ENCODE data around the gene KCNG2. TPM values are rescaled to one million over a fixed set of nuclear protein-coding genes. Genes with fewer than 3 reads are reported as not detected.
A peak's percentile ranks its signal among the peaks of the same experiment; 100 is the strongest.

The KCNG2 gene
- total and polyA plus RNA-seq, 2 of the 8 experiments (the other 6 are each of a cell fraction or from before 2014, with no cell fraction given) = 0.19 to 0.74 TPM

DNA sequence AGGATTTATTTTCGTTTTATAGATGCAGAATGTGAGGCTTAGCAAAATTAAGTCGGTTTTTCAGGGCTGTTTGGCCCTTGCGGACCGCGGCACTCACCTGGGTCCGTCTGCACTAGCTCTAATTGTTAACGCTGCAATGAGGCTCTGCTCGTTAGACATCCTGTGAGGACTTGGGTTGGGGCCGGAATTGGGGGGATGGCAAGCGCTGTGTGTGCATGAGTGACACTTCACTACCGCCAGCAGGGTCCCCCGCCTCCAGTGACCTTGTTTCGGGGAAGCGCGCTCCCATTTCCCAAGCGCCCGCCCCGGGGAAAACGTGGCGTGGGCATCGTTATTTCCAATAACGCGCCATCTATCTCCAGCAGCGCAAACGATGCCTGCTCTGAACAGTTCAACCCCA is 54.2 kb downstream of the KCNG2 start:
- H3K27me3 ChIP-seq (replicated peaks in 1 of 4; ENCODE audit: control insufficient read depth in 3 of 4, extremely low read depth in 1 of 4, insufficient read depth in 3 of 4, low read length in 3 of 4) = no peaks in the 10 kb centered on the region
- peaks cover 0 to 5% (median 3%) of the 10 kb centered on the region in 4 experiments; a peak in 3 of 7 replicates for H3K4me1 ChIP-seq (replicated peaks in 1 of 4; ENCODE audit: control insufficient read depth in 3 of 4, insufficient read depth in 4 of 4, low read length in 3 of 4)
- no peak overlapping the region for H2BK5ac ChIP-seq (ENCODE audit: low read depth, low read length)
- H4K20me1 ChIP-seq (replicated peaks in 1 of 2; ENCODE audit: control insufficient read depth in 1 of 2, insufficient read depth in 2 of 2, low read length in 2 of 2) = peaks cover 2 to 3% of the 10 kb centered on the region in 2 experiments
- no peaks in the 10 kb centered on the region for H3K36me3 ChIP-seq (ENCODE audit: control insufficient read depth in 2 of 4, insufficient read depth in 4 of 4, low read length in 3 of 4)
- no peak overlapping the region for H4K5ac ChIP-seq (ENCODE audit: insufficient read length, low read depth, low read length)
- H3K18ac ChIP-seq (ENCODE audit: extremely low read depth, low read length) = no peak overlapping the region
- H3K4me3 ChIP-seq (ENCODE audit: extremely low read depth in 1 of 4, insufficient read depth in 2 of 4, low read depth in 3 of 4, low read length in 4 of 4) = no peak overlapping the region
- 0 out of 2 replicates have a peak, but pooled peaks cover 3% of the 10 kb centered on the region for H3K23me2 ChIP-seq (ENCODE audit: low read depth, low read length)
- FAIRE-seq (no peak), DNase-seq (ENCODE audit: low read depth in 1 of 2, low spot score in 2 of 2) (peak in 1 of 2 experiments; percentile 35)
- H3K79me1 ChIP-seq (ENCODE audit: low read depth, low read length) = no peaks in the 10 kb centered on the region
- H2BK20ac ChIP-seq (ENCODE audit: low read length) = no peak overlapping the region
- no peak overlapping the region for H2BK120ac ChIP-seq (replicated peaks; ENCODE audit: low read depth, low read length)
- H4K91ac ChIP-seq (replicated peaks; ENCODE audit: insufficient read length, low read length) = no peak overlapping the region
- H2AK5ac ChIP-seq (ENCODE audit: low read depth, low read length) = no peak overlapping the region
- no peaks in the 10 kb centered on the region for H3K9me3 ChIP-seq (ENCODE audit: insufficient read depth in 2 of 2, low read depth in 1 of 2, low read length in 1 of 2)
- H2BK12ac ChIP-seq (ENCODE audit: low read depth, low read length) = no peak overlapping the region
- H2AFZ ChIP-seq (ENCODE audit: low read length) = no peak overlapping the region
- H4K8ac ChIP-seq (ENCODE audit: extremely low read depth, insufficient read depth, low read length) = no peak overlapping the region
- CTCF ChIA-PET (ENCODE audit: partially characterized antibody) = interaction anchor here (1.2 kb wide), 1 partner anchor 7 kb away, joined by 3 read pairs; no protein-coding TSS in a partner anchor
- no peak overlapping the region for H3K4me2 ChIP-seq (ENCODE audit: insufficient read depth in 1 of 2, low read depth in 2 of 2, low read length in 2 of 2)
- H3K14ac ChIP-seq (ENCODE audit: insufficient read length) = no peak overlapping the region
- POLR2A ChIA-PET (ENCODE audit: partially characterized antibody) = no interaction called here
- H3K23ac ChIP-seq (ENCODE audit: insufficient read length) = no peak overlapping the region
- no peak overlapping the region for H2BK15ac ChIP-seq (ENCODE audit: low read length)
- WGBS, 2 experiments (ENCODE audit: extremely low coverage in 1 of 2, insufficient coverage in 1 of 2, insufficient read length in 1 of 2, insufficient replicate concordance in 2 of 2, low coverage in 1 of 2, low lambda C conversion rate in 2 of 2, missing lambda C conversion rate in 1 of 2) = 90% methylated on average over 25 of the region's 25 CpGs; no CpG with 5 or more reads in 1 of the 2 experiments
- H3K4ac ChIP-seq (replicated peaks; ENCODE audit: insufficient read length, low read depth, low read length) = no peak overlapping the region
- H3K56ac ChIP-seq (replicated peaks; ENCODE audit: insufficient read length, low read depth, low read length) = no peak overlapping the region
- no peak overlapping the region for H3K9ac ChIP-seq (replicated peaks in 1 of 4; ENCODE audit: extremely low read depth in 1 of 4, low read depth in 3 of 4, low read length in 3 of 4)
- H3K79me2 ChIP-seq (ENCODE audit: control insufficient read depth in 1 of 2, insufficient read depth in 2 of 2, low read length in 2 of 2) = no peaks in the 10 kb centered on the region
- H3K27ac ChIP-seq (ENCODE audit: low read depth, low read length) = no peak overlapping the region
- TF ChIP-seq RBBP5 (IDR thresholded peaks at IDR 0.05; ENCODE audit: borderline replicate concordance, low read depth, low read length) (no peak), SIRT6 (IDR thresholded peaks at IDR 0.05; ENCODE audit: low read length) (no peak), JUN (IDR thresholded peaks at IDR 0.05; ENCODE audit: low read depth, low read length) (no peak)
- TF ChIP-seq, protein P1, sequence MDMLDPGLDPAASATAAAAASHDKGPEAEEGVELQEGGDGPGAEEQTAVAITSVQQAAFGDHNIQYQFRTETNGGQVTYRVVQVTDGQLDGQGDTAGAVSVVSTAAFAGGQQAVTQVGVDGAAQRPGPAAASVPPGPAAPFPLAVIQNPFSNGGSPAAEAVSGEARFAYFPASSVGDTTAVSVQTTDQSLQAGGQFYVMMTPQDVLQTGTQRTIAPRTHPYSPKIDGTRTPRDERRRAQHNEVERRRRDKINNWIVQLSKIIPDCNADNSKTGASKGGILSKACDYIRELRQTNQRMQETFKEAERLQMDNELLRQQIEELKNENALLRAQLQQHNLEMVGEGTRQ (IDR thresholded peaks at IDR 0.05; ENCODE audit: low read length) = no peak
- TF ChIP-seq, protein P2, sequence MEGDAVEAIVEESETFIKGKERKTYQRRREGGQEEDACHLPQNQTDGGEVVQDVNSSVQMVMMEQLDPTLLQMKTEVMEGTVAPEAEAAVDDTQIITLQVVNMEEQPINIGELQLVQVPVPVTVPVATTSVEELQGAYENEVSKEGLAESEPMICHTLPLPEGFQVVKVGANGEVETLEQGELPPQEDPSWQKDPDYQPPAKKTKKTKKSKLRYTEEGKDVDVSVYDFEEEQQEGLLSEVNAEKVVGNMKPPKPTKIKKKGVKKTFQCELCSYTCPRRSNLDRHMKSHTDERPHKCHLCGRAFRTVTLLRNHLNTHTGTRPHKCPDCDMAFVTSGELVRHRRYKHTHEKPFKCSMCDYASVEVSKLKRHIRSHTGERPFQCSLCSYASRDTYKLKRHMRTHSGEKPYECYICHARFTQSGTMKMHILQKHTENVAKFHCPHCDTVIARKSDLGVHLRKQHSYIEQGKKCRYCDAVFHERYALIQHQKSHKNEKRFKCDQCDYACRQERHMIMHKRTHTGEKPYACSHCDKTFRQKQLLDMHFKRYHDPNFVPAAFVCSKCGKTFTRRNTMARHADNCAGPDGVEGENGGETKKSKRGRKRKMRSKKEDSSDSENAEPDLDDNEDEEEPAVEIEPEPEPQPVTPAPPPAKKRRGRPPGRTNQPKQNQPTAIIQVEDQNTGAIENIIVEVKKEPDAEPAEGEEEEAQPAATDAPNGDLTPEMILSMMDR (IDR thresholded peaks at IDR 0.05; ENCODE audit: control extremely low read depth in 1 of 3, insufficient read depth in 1 of 3, low read depth in 1 of 3, low read length in 3 of 3) = no peak

Data from H1 (cell line).